SK-N-SH treated with all-trans-retinoic acid at 6 μM for 48 hours (cell line): ENCODE data around the gene PFKL.

Experiments used
- ATAC-seq: fragments of 200-7000 bp; cut with Tn5 transposase; 3 replicates; pipeline ENCODE4 v1.9.1; 2020; ENCODE audit warnings: mild to moderate bottlenecking, moderate library complexity
- ARNTL ChIP-seq: fragments of 450-650 bp; formaldehyde crosslinking; IDR thresholded peaks from 2 replicates; pipeline ENCODE4 v1.5.0; 2020; ENCODE audit warnings: low read depth, mild to moderate bottlenecking, moderate library complexity, borderline replicate concordance
- BACH2 ChIP-seq: fragments of 250-450 bp; sonication (Bioruptor Pico); IDR thresholded peaks from 2 replicates; pipeline ENCODE4 v1.9.0; 2021; ENCODE audit warnings: mild to moderate bottlenecking, borderline replicate concordance
- CSDC2 ChIP-seq: fragments of 250-450 bp; sonication (Bioruptor Pico); IDR thresholded peaks from 2 replicates; pipeline ENCODE4 v1.5.0; 2020; ENCODE audit warnings: mild to moderate bottlenecking, moderate library complexity
- ISL1 ChIP-seq: fragments of 250-450 bp; sonication (Bioruptor Pico); IDR thresholded peaks from 2 replicates; pipeline ENCODE4 v2.1.2; 2022; ENCODE audit warnings: mild to moderate bottlenecking, moderate library complexity
- PPARA ChIP-seq: fragments of 250-450 bp; sonication (Bioruptor Pico); IDR thresholded peaks from 2 replicates; pipeline ENCODE4 v1.5.0; 2020; ENCODE audit warnings: mild to moderate bottlenecking, borderline replicate concordance
- RARB ChIP-seq: fragments of 250-450 bp; sonication (Bioruptor Pico); IDR thresholded peaks from 2 replicates; pipeline ENCODE4 v1.8.0; 2021; ENCODE audit warnings: mild to moderate bottlenecking, moderate library complexity
- SNAI2 ChIP-seq: fragments of 250-450 bp; sonication (Bioruptor Pico); IDR thresholded peaks from 2 replicates; pipeline ENCODE4 v1.5.0; 2020; ENCODE audit warnings: mild to moderate bottlenecking, moderate library complexity
- TCF4 ChIP-seq: fragments of 250-450 bp; sonication (Bioruptor Pico); IDR thresholded peaks from 2 replicates; pipeline ENCODE4 v1.8.0; 2021; ENCODE audit warnings: mild to moderate bottlenecking, moderate library complexity, borderline replicate concordance
- TOX ChIP-seq: fragments of 250-450 bp; sonication (Bioruptor Pico); IDR thresholded peaks from 2 replicates; pipeline ENCODE4 v1.8.0; 2021; ENCODE audit warnings: mild to moderate bottlenecking, moderate library complexity, borderline replicate concordance
- TSHZ2 ChIP-seq: fragments of 250-450 bp; sonication (Bioruptor Pico); IDR thresholded peaks from 2 replicates; pipeline ENCODE4 v1.5.0; 2020; ENCODE audit warnings: mild to moderate bottlenecking, moderate library complexity
- ZC3H10 ChIP-seq: fragments of 250-450 bp; sonication (Bioruptor Pico); IDR thresholded peaks from 2 replicates; pipeline ENCODE4 v1.5.1; 2021; ENCODE audit warnings: mild to moderate bottlenecking, moderate library complexity
- ZFP3 ChIP-seq: fragments of 250-450 bp; sonication (Bioruptor Pico); IDR thresholded peaks from 2 replicates; pipeline ENCODE4 v1.5.0; 2020; ENCODE audit warnings: mild to moderate bottlenecking, moderate library complexity
- ZFP30 ChIP-seq: fragments of 450-650 bp; formaldehyde crosslinking; IDR thresholded peaks from 2 replicates; pipeline ENCODE4 v1.5.0; 2022; ENCODE audit warnings: mild to moderate bottlenecking, moderate library complexity
- ZNF565 ChIP-seq: fragments of 450-650 bp; formaldehyde crosslinking; conservative IDR thresholded peaks from 2 replicates; pipeline ENCODE4 v1.5.0; 2020; ENCODE audit warnings: low read depth, mild to moderate bottlenecking, moderate library complexity
- ZNF70 ChIP-seq: fragments of 450-650 bp; formaldehyde crosslinking; IDR thresholded peaks from 2 replicates; pipeline ENCODE4 v1.5.0; 2020; ENCODE audit warnings: mild to moderate bottlenecking, moderate library complexity
- ZNF8 ChIP-seq: fragments of 450-650 bp; formaldehyde crosslinking; IDR thresholded peaks from 2 replicates; pipeline ENCODE4 v1.5.0; 2020; ENCODE audit warnings: mild to moderate bottlenecking, moderate library complexity
- TF ChIP-seq, protein P1 (sequence below): fragments of 250-450 bp; sonication (Bioruptor Pico); IDR thresholded peaks from 2 replicates; pipeline ENCODE4 v1.5.1; 2021; ENCODE audit warnings: mild to moderate bottlenecking, moderate library complexity
- TF ChIP-seq, protein P2 (sequence below): fragments of 250-450 bp; sonication (Bioruptor Pico); IDR thresholded peaks from 2 replicates; pipeline ENCODE4 v1.8.0; 2021; ENCODE audit warnings: low read depth, mild to moderate bottlenecking, moderate library complexity, borderline replicate concordance
- TF ChIP-seq, protein P3 (sequence below): fragments of 250-450 bp; sonication (Bioruptor Pico); IDR thresholded peaks from 2 replicates; pipeline ENCODE4 v1.5.1; 2020; ENCODE audit warnings: low read depth, mild to moderate bottlenecking, moderate library complexity

Gene PFKL

GRCh38 chr21:44363278-44363677, 63.4 kb downstream of the PFKL start (continued):
- TF ChIP-seq ZNF8 (CRISPR knock-in tag) (no peak), TSHZ2 (CRISPR knock-in tag) (no peak), TOX (no peak)

DNA sequence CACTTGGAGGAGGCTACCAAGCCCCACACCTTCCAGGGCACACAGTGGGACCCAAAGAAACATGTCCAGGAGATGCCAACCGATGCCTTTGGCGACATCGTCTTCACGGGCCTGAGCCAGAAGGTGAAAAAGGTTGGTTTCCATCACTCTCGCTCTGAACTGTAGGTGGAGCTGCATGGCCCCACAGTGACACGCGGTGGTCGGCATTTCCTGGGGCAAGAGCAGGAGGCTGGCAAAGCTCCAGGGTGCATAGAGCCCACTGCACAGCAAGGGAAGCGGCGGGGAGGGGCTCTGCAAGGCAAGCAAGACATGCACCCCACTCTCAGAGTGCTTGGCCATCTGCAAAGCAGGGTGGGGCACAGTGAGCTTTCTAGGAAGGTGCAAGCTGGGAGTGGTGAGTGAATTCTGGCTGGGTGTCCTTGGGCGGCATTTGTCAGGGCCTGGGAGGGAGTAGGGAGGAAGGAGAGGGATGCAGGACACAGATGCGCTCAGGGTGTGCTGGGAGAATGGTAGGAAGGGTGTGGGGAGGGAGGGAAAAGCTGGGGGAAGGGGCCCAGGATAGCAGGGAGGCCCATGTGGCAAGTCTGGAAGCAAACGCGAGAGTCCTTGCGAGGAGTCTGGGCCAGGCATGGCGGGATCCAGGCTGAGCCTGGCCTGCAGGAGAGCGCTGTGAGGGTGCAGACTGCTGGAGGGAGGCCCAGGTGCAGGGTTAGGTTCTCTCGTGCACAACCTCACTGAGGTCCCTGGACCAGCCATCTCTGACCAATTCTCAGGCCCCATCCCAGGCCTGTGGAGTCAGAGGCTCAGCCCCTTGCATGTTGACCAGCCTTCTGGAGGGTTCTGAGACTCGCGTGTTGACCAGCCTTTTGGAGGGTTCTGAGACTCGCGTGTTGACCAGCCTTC, 64.5 kb downstream of the PFKL start:
- no peak for ATAC-seq
- TF ChIP-seq ZNF8 (CRISPR knock-in tag) (no peak), ZNF70 (CRISPR knock-in tag) (no peak), CSDC2 (CRISPR knock-in tag) (no peak), SNAI2 (CRISPR knock-in tag) (no peak)

DNA sequence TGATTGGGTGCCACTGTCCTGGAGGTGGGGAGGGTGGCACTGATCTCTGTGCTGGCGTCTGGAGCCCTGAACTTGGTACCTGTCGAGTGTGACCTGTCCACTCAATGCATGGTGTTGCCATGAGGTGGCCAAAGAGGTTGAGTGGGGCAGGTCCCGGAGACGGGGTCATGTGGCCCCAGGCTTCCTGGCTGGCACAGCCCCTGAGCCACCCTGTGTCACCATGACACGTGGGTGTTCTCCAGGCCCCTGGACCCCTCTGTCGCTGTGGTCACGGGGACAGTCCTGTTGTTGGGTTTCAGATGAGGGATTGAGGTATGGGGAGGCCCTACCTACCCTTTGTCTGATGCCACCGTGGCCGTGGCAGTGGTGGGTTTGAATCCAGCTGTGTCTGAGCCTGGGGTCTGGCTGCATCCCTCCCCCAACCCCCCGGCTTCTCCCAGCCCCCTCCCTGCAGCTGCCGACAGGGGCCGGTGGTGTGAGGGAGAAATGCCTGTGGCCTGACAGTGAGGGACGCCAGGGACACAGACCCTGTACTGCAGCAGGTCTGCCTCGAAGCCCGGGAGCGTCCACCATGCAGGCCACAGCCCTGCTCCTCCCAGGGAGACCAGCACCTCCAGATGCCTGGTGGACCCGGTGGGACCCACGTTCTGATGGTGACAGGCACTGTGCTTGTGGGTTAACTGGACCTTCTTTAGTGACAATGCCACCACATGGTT, 65.6 kb downstream of the PFKL start:
- TF ChIP-seq, protein P1, sequence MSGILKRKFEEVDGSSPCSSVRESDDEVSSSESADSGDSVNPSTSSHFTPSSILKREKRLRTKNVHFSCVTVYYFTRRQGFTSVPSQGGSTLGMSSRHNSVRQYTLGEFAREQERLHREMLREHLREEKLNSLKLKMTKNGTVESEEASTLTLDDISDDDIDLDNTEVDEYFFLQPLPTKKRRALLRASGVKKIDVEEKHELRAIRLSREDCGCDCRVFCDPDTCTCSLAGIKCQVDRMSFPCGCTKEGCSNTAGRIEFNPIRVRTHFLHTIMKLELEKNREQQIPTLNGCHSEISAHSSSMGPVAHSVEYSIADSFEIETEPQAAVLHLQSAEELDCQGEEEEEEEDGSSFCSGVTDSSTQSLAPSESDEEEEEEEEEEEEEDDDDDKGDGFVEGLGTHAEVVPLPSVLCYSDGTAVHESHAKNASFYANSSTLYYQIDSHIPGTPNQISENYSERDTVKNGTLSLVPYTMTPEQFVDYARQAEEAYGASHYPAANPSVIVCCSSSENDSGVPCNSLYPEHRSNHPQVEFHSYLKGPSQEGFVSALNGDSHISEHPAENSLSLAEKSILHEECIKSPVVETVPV (CRISPR knock-in tag) = no peak
- no peak for TF ChIP-seq SNAI2 (CRISPR knock-in tag)
- TF ChIP-seq ZFP30 = no peak
- no peak for TF ChIP-seq ZC3H10 (CRISPR knock-in tag)
- TF ChIP-seq, protein P2, sequence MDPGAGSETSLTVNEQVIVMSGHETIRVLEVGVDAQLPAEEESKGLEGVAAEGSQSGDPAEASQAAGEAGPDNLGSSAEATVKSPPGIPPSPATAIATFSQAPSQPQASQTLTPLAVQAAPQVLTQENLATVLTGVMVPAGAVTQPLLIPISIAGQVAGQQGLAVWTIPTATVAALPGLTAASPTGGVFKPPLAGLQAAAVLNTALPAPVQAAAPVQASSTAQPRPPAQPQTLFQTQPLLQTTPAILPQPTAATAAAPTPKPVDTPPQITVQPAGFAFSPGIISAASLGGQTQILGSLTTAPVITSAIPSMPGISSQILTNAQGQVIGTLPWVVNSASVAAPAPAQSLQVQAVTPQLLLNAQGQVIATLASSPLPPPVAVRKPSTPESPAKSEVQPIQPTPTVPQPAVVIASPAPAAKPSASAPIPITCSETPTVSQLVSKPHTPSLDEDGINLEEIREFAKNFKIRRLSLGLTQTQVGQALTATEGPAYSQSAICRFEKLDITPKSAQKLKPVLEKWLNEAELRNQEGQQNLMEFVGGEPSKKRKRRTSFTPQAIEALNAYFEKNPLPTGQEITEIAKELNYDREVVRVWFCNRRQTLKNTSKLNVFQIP (CRISPR knock-in tag) = no peak
- no peak for TF ChIP-seq ZNF565 (CRISPR knock-in tag)
- TF ChIP-seq, protein P3, sequence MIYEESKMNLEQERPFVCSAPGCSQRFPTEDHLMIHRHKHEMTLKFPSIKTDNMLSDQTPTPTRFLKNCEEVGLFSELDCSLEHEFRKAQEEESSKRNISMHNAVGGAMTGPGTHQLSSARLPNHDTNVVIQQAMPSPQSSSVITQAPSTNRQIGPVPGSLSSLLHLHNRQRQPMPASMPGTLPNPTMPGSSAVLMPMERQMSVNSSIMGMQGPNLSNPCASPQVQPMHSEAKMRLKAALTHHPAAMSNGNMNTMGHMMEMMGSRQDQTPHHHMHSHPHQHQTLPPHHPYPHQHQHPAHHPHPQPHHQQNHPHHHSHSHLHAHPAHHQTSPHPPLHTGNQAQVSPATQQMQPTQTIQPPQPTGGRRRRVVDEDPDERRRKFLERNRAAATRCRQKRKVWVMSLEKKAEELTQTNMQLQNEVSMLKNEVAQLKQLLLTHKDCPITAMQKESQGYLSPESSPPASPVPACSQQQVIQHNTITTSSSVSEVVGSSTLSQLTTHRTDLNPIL (CRISPR knock-in tag) = no peak
- TF ChIP-seq BACH2 = no peak
- no peak for TF ChIP-seq ZNF70 (CRISPR knock-in tag)
- TF ChIP-seq ISL1 (CRISPR knock-in tag) = no peak
- no peak for TF ChIP-seq PPARA (CRISPR knock-in tag)
- no peak for TF ChIP-seq ARNTL (CRISPR knock-in tag)
- ATAC-seq = no peak

GRCh38 chr21:44365967-44366585, 66.2 kb downstream of the PFKL start:
- ATAC-seq = no peak
- TF ChIP-seq, protein P3 (CRISPR knock-in tag) = no peak
- TF ChIP-seq TSHZ2 (CRISPR knock-in tag) = no peak
- no peak for TF ChIP-seq ARNTL (CRISPR knock-in tag)
- no peak for TF ChIP-seq BACH2
- TF ChIP-seq ZNF8 (CRISPR knock-in tag) = no peak
- no peak for TF ChIP-seq CSDC2 (CRISPR knock-in tag)
- no peak for TF ChIP-seq ZFP3
- no peak for TF ChIP-seq ZNF70 (CRISPR knock-in tag)
- no peak for TF ChIP-seq TCF4 (CRISPR knock-in tag)
- TF ChIP-seq ZNF565 (CRISPR knock-in tag) = no peak
- TF ChIP-seq, protein P1 (CRISPR knock-in tag) = no peak
- no peak for TF ChIP-seq RARB
